Endodermal cell (in vitro differentiated cells): ENCODE data around the gene SYT3. TPM values are rescaled to one million over a fixed set of nuclear protein-coding genes. Genes with fewer than 3 reads are reported as not detected.
A peak's percentile ranks its signal among the peaks of the same experiment; 100 is the strongest.

ENCODE experiments used
- DNase-seq: peaks from one replicate; pipeline ENCODE4 v3.0.0-alpha.2; 2017
- H3K27ac ChIP-seq: 2 replicates; pipeline ENCODE4 v1.5.1; 2013; ENCODE audit warnings: mild to moderate bottlenecking, low read depth, low read length, moderate library complexity
- H3K27me3 ChIP-seq: 2 replicates; pipeline ENCODE4 v1.6.1; 2013; ENCODE audit warnings: mild to moderate bottlenecking, low read length, moderate library complexity; ENCODE audit not compliant: insufficient read depth, control insufficient read depth, poor library complexity, severe bottlenecking
- H3K36me3 ChIP-seq: 2 replicates; pipeline ENCODE4 v1.7.0; 2013; ENCODE audit warnings: mild to moderate bottlenecking, low read length, moderate library complexity; ENCODE audit not compliant: control insufficient read depth, insufficient read depth
- H3K4me1 ChIP-seq: one replicate; pipeline ENCODE4 v1.7.0; 2013; ENCODE audit warnings: low read length; ENCODE audit not compliant: control insufficient read depth, insufficient read depth
- H3K4me3 ChIP-seq: 2 replicates; pipeline ENCODE4 v1.5.1; 2013; ENCODE audit warnings: mild to moderate bottlenecking, low read length, moderate library complexity
- H3K9ac ChIP-seq: 2 replicates; pipeline ENCODE4 v1.6.1; 2013; ENCODE audit warnings: mild to moderate bottlenecking, low read length, moderate library complexity; ENCODE audit not compliant: poor library complexity, severe bottlenecking; ENCODE audit errors: extremely low read depth
- H3K9me3 ChIP-seq: 2 replicates; pipeline ENCODE4 v1.6.1; 2013; ENCODE audit warnings: mild to moderate bottlenecking, low read length, moderate library complexity; ENCODE audit not compliant: control insufficient read depth
- H3K27ac Mint-ChIP-seq: 2 replicates; pipeline ENCODE4 v1.8.0; 2020; ENCODE audit warnings: mixed read lengths
- H3K27me3 Mint-ChIP-seq: 2 replicates; pipeline ENCODE4 v1.8.0; 2021; ENCODE audit warnings: mild to moderate bottlenecking, mixed read lengths; ENCODE audit not compliant: insufficient read depth
- H3K36me3 Mint-ChIP-seq: 2 replicates; pipeline ENCODE4 v1.8.0; 2020; ENCODE audit warnings: low read depth, mixed read lengths
- H3K4me1 Mint-ChIP-seq: 2 replicates; pipeline ENCODE4 v1.8.0; 2020; ENCODE audit warnings: mixed read lengths
- H3K4me3 Mint-ChIP-seq: 2 replicates; pipeline ENCODE4 v1.8.0; 2020; ENCODE audit warnings: mild to moderate bottlenecking, moderate library complexity, mixed read lengths
- H3K9me3 Mint-ChIP-seq: 2 replicates; pipeline ENCODE4 v1.8.0; 2020; ENCODE audit warnings: mild to moderate bottlenecking, mixed read lengths
- WGBS, 2 experiments: methylation state at CpG; one replicate each; pipeline versions ENCODE4 v1.1.5 to v1.1.7; 2013; ENCODE audit warnings: missing lambda C conversion rate in 2 of 2, mixed read lengths in 1 of 2; ENCODE audit not compliant: insufficient coverage in 1 of 2, insufficient read length in 1 of 2; 5-methylcytosine and 5-hydroxymethylcytosine counted together
- total RNA-seq, 2 donors: library from RNA; stranded (reverse); fragmentation: NEBNext Ultra II Directional in 1 of 2; extraction: Animal tissue kit (Norgen Biotek cat#: 25700) in 1 of 2; gene quantifications; 2 replicates in 1 of 2; 3 replicates in 1 of 2; pipeline ENCODE4 v1.2.1, GENCODE V29; 2021
- TF ChIP-seq, protein P1 (sequence below): fragments of 200-600 bp; sonication (generic); conservative IDR thresholded peaks from 2 replicates; pipeline ENCODE4 v1.5.0; 2021; ENCODE audit warnings: antibody characterized with exemption, mild to moderate bottlenecking

The SYT3 gene
- total RNA-seq, 2 donors from 2014 or later = 1.7 to 1.9 TPM

DNA sequence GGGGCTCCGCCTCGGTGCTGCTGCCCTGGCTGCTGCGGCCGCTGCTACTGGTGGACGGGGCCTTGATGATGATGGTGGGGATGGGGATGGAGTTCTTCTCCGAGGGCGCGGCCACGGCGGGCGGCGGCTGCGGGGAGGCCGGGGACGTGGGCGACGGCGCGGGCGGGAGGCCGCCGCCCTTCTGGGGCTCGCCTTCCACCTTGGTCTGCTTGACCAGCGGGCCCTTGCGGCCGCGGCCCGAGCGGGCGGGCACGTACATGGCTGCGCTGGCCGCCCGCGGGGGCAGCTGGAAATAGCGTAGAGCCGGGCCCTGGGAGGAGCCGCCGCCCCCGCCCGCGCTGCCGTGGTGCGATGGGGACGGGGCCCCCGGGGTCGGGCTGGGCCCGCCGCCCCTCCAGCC, 28.7 kb upstream of the SYT3 start:
- Histone ChIP-seq H3K36me3 (no peaks in the 10 kb centered on the region), H3K9me3 (no peaks in the 10 kb centered on the region), H3K4me1 (no peaks in the 10 kb centered on the region), H3K27ac (no peak overlapping the region), H3K27me3 (peaks cover 31% of the 10 kb centered on the region), H3K9ac (no peak overlapping the region), H3K4me3 (no peak overlapping the region)
- no peaks in the 10 kb centered on the region for H3K9me3 Mint-ChIP-seq
- H3K4me1 Mint-ChIP-seq = peaks cover 3% of the 10 kb centered on the region
- H3K27me3 Mint-ChIP-seq = peaks cover 88% of the 10 kb centered on the region
- no peaks in the 10 kb centered on the region for H3K36me3 Mint-ChIP-seq
- DNase-seq = no peak
- no peak overlapping the region for H3K4me3 Mint-ChIP-seq
- TF ChIP-seq, protein P1, sequence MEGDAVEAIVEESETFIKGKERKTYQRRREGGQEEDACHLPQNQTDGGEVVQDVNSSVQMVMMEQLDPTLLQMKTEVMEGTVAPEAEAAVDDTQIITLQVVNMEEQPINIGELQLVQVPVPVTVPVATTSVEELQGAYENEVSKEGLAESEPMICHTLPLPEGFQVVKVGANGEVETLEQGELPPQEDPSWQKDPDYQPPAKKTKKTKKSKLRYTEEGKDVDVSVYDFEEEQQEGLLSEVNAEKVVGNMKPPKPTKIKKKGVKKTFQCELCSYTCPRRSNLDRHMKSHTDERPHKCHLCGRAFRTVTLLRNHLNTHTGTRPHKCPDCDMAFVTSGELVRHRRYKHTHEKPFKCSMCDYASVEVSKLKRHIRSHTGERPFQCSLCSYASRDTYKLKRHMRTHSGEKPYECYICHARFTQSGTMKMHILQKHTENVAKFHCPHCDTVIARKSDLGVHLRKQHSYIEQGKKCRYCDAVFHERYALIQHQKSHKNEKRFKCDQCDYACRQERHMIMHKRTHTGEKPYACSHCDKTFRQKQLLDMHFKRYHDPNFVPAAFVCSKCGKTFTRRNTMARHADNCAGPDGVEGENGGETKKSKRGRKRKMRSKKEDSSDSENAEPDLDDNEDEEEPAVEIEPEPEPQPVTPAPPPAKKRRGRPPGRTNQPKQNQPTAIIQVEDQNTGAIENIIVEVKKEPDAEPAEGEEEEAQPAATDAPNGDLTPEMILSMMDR = no peak
- 54 to 64% methylated on average over 19 to 48 of the region's 49 CpGs for WGBS, 2 experiments
- H3K27ac Mint-ChIP-seq = no peak overlapping the region

GRCh38 chr19:50667759-50668231, 28.1 kb upstream of the SYT3 start:
- peak; percentile 63 for DNase-seq
- Mint-ChIP-seq H3K27ac (no peak overlapping the region), H3K9me3 (no peaks in the 10 kb centered on the region), H3K36me3 (no peaks in the 10 kb centered on the region), H3K27me3 (peaks cover 87% of the 10 kb centered on the region), H3K4me1 (peaks cover 3% of the 10 kb centered on the region), H3K4me3 (no peak overlapping the region)
- no peaks in the 10 kb centered on the region for H3K36me3 ChIP-seq
- H3K4me1 ChIP-seq = no peaks in the 10 kb centered on the region
- peaks cover 31% of the 10 kb centered on the region for H3K27me3 ChIP-seq
- TF ChIP-seq, protein P1 = no peak
- no peak overlapping the region for H3K4me3 ChIP-seq
- no peaks in the 10 kb centered on the region for H3K9me3 ChIP-seq
- H3K27ac ChIP-seq = no peak overlapping the region
- 57 to 78% methylated on average over 35 to 58 of the region's 58 CpGs for WGBS, 2 experiments
- no peak overlapping the region for H3K9ac ChIP-seq

GRCh38 chr19:50667177-50667758, 27.6 kb upstream of the SYT3 start:
- H3K4me3 Mint-ChIP-seq = no peak overlapping the region
- Histone ChIP-seq H3K9ac (no peak overlapping the region), H3K27me3 (peaks cover 31% of the 10 kb centered on the region), H3K4me1 (no peaks in the 10 kb centered on the region), H3K36me3 (no peaks in the 10 kb centered on the region), H3K9me3 (no peaks in the 10 kb centered on the region), H3K27ac (no peak overlapping the region), H3K4me3 (no peak overlapping the region)
- H3K27me3 Mint-ChIP-seq = peaks cover 86% of the 10 kb centered on the region
- 65 to 81% methylated on average over 15 to 56 of the region's 56 CpGs for WGBS, 2 experiments
- DNase-seq = no peak
- H3K27ac Mint-ChIP-seq = no peak overlapping the region
- H3K36me3 Mint-ChIP-seq = no peaks in the 10 kb centered on the region
- H3K4me1 Mint-ChIP-seq = peaks cover 3% of the 10 kb centered on the region
- TF ChIP-seq, protein P1 = no peak
- no peaks in the 10 kb centered on the region for H3K9me3 Mint-ChIP-seq
